Large intestine (tissue), 3 donors: ENCODE measurements around the gene SSH2. TPM values are rescaled to one million over a fixed set of nuclear protein-coding genes. Genes with fewer than 3 reads are reported as not detected.

Experiments used
- DNase-seq, 2 donors: peaks; one replicate each; pipeline versions ENCODE4 v3.0.0 to v3.0.0-alpha.2; 2013
- H3K27ac ChIP-seq: one replicate; pipeline ENCODE4 v1.5.1; 2013; ENCODE audit warnings: low read length
- H3K27me3 ChIP-seq: 2 replicates; pipeline ENCODE4 v1.6.1; 2013; ENCODE audit warnings: low read length; ENCODE audit not compliant: control insufficient read depth, insufficient read depth
- H3K36me3 ChIP-seq: 2 replicates; pipeline ENCODE4 v1.6.1; 2013; ENCODE audit warnings: low read length; ENCODE audit not compliant: control insufficient read depth, insufficient read depth
- H3K4me1 ChIP-seq: one replicate; pipeline ENCODE4 v1.6.1; 2013; ENCODE audit warnings: low read length; ENCODE audit not compliant: control insufficient read depth, insufficient read depth
- H3K4me3 ChIP-seq: one replicate; pipeline ENCODE4 v1.5.1; 2013; ENCODE audit warnings: low read length
- H3K9me3 ChIP-seq: one replicate; pipeline ENCODE4 v1.6.1; 2013; ENCODE audit warnings: mild to moderate bottlenecking, low read depth, low read length, moderate library complexity; ENCODE audit not compliant: control insufficient read depth
- WGBS: methylation state at CpG from one replicate; pipeline ENCODE4 v1.1.5; 2013; ENCODE audit warnings: low lambda C conversion rate; ENCODE audit not compliant: insufficient coverage; 5-methylcytosine and 5-hydroxymethylcytosine counted together
- polyA plus RNA-seq: library from polyadenylated mRNA; unstranded; fragments of 120-200 nt; gene quantifications from one replicate; pipeline ENCODE4 v1.2.1, GENCODE V29; 2013

SSH2 gene
- polyA plus RNA-seq, 1 donor: 16.2 TPM

DNA sequence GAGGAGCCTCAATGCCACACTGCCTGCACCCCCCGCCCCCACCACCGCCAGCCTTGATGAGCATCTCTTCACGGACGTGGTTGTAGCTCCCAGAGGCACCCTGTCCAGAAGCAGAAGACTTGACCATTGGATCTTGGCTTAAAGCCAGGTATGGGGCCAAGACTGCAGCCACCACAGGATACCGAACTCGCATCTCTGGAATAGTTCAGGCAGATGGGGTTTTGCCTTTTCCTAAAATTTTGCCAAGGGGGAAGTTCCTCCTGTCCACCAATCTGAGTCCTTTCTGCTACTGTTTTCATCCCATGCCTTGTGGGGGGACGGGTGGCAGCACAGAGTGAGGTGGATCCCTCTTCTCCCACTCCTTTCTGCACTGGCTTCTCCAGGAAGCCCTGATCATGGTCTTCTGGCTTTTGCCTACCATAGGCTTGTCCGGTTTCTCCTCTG lies 308.3 kb downstream of the SSH2 start:
- H3K9me3 ChIP-seq: peaks cover 15% of the 10 kb centered on the region
- no CpG with 5 or more reads among the region's 8 CpGs for WGBS
- DNase-seq: no peak
- H3K4me3 ChIP-seq: peak overlapping the region; percentile 54
- no peak overlapping the region for H3K27ac ChIP-seq
- no peaks in the 10 kb centered on the region for H3K36me3 ChIP-seq
- H3K4me1 ChIP-seq: peaks cover 24% of the 10 kb centered on the region
- peaks cover 68% of the 10 kb centered on the region for H3K27me3 ChIP-seq

DNA sequence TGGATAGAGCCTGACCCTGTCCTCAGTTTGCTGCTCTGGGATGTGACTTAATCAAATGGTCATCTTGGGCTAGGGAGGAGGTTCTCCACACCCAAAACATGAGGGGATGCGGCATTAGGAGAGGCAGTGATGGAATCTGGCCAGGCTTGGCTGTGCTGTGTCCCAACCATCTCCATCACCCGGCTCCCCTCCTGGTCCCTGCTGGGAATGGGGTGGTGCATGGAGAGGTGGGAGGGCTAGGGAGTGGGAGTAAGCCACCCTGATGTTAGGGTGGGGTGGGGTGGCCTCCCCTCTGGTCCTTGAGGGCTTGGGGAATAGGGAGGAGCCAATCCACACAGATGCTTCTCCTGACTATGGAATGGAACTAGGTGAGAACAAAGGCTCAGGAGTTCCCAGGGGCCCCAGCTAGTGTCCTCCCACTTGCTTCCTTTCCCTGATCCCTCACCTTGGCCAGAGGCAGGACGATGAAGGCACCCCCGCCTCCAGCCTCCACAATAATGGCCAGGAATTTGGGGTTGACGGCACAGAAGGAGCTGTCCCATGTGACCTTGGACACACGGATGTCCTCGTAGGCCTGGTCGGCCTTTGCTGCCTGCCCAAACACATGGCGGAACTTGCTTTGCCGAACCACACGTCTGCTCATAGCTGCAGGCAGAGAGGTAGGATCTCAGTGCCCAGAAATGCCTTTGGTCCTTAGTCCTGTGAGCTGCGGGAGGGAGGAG lies 309.1 kb downstream of the SSH2 start:
- no peak overlapping the region for H3K4me3 ChIP-seq
- no CpG with 5 or more reads among the region's 12 CpGs for WGBS
- no peak overlapping the region for H3K27ac ChIP-seq
- no peaks in the 10 kb centered on the region for H3K36me3 ChIP-seq
- H3K27me3 ChIP-seq: peaks cover 76% of the 10 kb centered on the region
- H3K4me1 ChIP-seq: peaks cover 32% of the 10 kb centered on the region
- peaks cover 15% of the 10 kb centered on the region for H3K9me3 ChIP-seq
- no peak for DNase-seq

DNA sequence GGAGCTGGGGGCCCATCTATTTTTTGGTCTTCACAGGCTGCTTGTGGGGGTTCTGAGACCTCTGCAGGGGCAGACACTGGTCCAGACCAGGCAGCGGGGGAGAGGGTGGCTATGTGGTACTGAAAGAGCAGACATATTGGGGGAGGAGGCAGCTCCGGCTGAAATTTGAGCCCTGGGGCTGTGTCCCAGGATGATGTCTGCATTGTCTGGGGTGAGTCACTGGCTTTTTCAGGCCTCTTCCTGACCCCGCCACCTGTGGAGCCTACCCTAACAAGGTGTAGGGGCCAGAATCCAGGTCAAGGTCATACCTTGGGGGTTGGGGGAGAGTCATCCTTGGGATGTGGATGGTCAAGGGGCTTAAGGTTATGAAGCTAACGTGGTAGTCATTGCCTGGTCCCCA lies 309.8 kb downstream of the SSH2 start:
- Histone ChIP-seq H3K27me3 (peaks cover 82% of the 10 kb centered on the region), H3K9me3 (peaks cover 19% of the 10 kb centered on the region), H3K27ac (no peak overlapping the region), H3K36me3 (no peaks in the 10 kb centered on the region), H3K4me1 (peaks cover 38% of the 10 kb centered on the region), H3K4me3 (no peak overlapping the region)
- no peak for DNase-seq
- WGBS: no CpG with 5 or more reads among the region's 4 CpGs

DNA sequence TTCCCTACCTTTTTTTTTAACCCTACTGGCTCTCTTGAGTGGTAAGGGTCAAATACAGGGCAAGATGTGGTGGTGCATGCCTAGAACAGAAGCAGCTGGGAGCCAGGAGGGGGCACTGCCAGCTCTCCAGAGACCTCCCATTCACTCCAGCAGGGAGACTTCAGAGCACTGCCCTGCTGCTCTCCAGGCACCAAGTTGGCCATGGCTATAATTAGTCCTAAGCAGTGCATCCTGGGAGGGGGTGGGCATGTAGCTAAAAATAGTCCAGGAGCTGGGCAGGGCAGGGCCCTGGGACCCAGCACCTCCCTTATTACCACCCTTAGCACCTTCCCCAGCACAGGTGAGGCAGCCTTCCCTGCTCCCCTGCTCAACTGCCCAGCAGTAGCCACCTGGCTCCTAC lies 310.8 kb downstream of the SSH2 start:
- Histone ChIP-seq H3K36me3 (no peaks in the 10 kb centered on the region), H3K4me3 (no peak overlapping the region), H3K9me3 (peaks cover 19% of the 10 kb centered on the region), H3K4me1 (peaks cover 44% of the 10 kb centered on the region), H3K27me3 (peaks cover 92% of the 10 kb centered on the region), H3K27ac (no peak overlapping the region)
- no peak for DNase-seq

DNA sequence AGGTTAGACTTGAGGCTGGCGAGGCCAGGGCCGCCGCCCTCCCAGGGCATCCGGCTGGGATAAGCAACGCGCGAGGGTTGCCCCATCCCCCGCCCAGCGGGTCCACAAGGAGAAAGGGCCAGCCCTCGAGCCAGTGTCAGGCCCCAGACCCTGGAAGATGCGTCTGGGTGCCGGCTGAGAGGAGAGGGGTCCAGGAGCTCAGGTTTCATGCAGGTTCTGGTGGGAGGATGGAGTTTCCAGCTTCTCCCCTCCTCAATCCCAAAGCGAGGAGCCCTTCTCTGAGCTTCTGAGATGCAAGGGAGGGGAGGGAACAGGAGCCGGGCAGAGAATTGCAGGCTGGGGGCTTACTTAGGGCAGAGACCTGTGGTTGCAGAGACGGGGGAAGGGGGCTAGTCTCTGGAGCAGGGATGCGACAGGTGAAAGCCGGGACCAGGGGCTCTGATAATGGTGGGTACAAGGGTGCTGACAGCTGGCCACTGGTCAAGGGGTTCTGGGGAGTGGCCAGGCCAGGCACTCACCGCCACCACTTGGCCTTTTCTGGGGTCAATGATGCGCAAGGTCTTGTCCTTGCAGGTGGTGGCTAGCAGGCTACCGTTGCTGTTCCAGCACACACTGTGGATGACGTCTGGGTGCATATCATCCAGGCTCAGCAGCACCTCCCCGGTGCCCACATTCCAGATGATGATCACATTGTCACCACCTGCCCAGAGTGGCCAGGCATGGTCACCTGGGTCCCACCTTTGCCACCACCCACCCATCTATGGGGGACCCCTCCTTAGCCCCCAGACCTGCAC lies 311.6 kb downstream of the SSH2 start:
- no peak overlapping the region for H3K27ac ChIP-seq
- H3K9me3 ChIP-seq: peaks cover 19% of the 10 kb centered on the region
- H3K4me1 ChIP-seq: peaks cover 52% of the 10 kb centered on the region
- no peaks in the 10 kb centered on the region for H3K36me3 ChIP-seq
- WGBS: no CpG with 5 or more reads among the region's 22 CpGs
- DNase-seq: no peak
- no peak overlapping the region for H3K4me3 ChIP-seq
- H3K27me3 ChIP-seq: peaks cover 96% of the 10 kb centered on the region

DNA sequence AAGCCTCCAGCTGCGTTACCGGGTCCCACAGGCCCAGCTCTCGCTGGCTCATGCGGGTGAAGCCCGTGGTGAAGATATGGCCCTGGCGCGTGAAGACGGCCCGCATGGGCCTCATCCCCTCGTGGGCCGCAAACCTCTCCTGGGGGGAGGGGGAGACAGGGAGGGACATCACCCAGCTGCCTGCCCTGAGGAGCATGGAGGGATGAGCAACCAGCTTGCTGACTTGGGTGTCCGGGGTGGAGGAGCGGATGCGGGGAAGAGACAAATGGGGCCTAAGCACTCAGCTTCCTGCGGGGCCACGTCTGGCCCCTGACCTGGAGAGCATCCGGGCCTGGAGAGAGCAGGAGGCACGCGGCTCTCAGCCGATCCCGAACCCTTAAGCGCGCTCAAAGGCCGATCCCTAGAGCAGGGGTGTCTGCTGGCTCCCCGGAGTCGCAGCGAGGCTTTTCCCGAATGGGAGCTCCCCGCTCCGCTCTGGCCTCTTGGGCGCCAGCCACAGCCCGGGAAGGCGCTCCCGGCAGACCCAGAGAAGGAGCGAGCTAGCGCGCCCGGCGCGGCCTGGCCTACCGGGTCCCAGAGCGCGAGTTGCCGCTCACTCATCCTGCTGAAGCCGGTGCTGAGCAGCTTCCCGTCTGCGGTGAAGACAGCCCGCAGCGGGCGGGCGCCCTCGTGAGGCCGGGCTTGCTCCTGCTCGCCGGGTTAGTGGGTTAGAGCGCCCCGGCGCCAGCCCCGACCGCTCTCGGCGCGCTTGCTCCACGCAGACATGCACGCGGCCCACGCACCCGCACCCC lies 312.4 kb downstream of the SSH2 start:
- peak; percentile 56 to 72 for DNase-seq
- Histone ChIP-seq H3K36me3 (no peaks in the 10 kb centered on the region), H3K4me1 (peaks cover 51% of the 10 kb centered on the region), H3K4me3 (peak overlapping the region; percentile 31), H3K27me3 (peaks cover 94% of the 10 kb centered on the region), H3K9me3 (peaks cover 21% of the 10 kb centered on the region), H3K27ac (no peak overlapping the region)
- WGBS: no CpG with 5 or more reads among the region's 68 CpGs

DNA sequence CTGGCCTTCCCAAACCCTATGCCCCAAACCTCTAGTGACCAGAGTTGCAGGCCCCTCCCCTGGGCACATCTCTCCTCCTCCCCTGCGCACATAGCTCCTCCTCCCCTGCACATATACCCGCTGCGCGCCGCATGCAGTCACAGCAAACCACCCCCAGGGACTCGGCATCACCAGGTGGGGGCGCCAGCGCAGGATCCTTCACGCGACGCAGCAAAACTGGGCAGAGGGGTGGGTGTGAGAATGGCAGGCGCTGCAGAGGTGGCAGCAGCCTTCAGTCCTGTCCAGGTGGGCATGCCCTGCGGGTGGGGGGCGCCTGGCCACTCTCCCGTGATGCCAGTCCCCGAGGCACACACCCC lies 312.9 kb downstream of the SSH2 start:
- peak in 1 of 2 donors; percentile 56 for DNase-seq
- Histone ChIP-seq H3K4me1 (peaks cover 48% of the 10 kb centered on the region), H3K4me3 (peak overlapping the region; percentile 31), H3K36me3 (no peaks in the 10 kb centered on the region), H3K27ac (no peak overlapping the region), H3K9me3 (peaks cover 18% of the 10 kb centered on the region), H3K27me3 (peaks cover 94% of the 10 kb centered on the region)
- no CpG with 5 or more reads among the region's 16 CpGs for WGBS

DNA sequence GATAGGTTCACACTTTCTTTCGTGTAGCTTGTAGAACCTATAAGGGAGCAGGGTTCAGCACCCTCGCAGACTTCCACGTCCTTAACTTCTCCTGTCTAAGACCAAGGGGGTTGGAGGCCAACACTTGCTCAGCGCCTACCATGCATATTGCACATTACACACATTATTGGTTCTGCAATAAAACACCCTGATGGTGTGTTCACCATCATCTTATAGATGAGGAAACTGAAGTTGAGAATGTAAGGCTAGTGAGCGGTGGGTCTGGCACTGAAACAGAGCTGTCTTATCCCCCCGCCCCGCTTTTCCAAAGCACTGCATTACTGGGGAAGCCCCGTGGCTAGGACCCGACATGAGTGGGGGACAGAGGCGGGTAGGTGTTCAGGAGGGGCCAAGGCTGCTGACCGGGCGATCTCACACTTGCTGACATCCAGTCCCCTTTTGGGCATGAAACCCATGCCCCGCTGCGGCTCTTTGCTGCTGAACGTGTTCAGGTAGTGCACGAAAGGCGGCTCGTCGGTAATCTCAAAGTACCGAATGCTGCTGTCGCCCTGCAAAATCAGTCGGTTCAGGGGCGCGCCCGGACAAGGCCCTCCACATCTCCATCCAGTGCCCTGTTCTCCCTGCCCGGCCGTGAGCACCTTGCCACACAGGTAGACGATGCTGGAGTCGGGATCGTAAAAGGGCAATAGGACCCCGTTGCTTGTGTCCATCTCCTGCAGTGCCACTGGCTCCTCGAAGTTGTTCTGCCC lies 313.6 kb downstream of the SSH2 start:
- Histone ChIP-seq H3K27me3 (peaks cover 94% of the 10 kb centered on the region), H3K36me3 (no peaks in the 10 kb centered on the region), H3K9me3 (peaks cover 18% of the 10 kb centered on the region), H3K27ac (no peak overlapping the region), H3K4me1 (peaks cover 47% of the 10 kb centered on the region), H3K4me3 (peak overlapping the region; percentile 39)
- no peak for DNase-seq
- WGBS: no CpG with 5 or more reads among the region's 32 CpGs

DNA sequence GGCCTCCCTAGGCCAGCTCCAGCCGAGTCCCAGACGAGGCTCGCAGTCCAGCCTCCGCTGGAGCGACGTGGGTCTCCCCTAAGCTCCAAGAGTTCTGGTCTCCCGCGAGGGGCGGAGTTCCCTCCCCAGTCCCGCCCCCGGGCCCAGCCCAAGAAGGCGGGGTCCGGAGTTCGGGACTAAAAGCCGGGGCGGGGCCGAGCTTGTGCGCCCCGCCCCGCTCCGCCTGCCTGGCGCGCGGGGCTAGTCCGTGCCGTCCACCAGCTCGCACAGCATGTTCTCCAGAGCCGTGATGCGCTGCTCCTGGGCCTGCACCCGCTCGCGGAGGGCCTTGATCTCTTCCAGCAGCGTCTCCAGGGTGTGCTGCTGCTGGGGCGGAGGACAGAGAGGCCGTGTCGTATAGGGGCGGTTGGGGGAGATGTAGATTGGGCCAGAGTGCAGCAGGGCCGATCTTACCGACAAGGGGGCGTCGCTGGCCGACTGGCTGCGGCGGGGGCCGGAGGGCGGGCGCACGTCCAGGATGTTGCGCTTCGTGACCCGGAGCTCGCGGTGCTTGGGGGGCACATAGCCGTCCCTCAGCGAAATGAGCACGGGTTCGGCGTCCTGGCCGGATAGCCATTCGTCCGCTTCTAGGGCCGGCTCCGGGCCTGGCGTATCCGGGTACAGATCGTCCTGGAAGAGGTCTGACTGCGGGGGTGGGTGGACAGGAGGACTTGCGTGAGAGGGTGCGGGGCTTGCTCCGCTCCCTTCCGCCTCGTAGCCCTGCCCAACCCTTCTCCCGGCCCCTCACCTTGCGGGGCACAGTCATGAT lies 314.3 kb downstream of the SSH2 start:
- Histone ChIP-seq H3K36me3 (no peaks in the 10 kb centered on the region), H3K27me3 (peaks cover 92% of the 10 kb centered on the region), H3K9me3 (peaks cover 18% of the 10 kb centered on the region), H3K4me3 (peak overlapping the region; percentile 39), H3K4me1 (peaks cover 47% of the 10 kb centered on the region), H3K27ac (no peak overlapping the region)
- WGBS: no CpG with 5 or more reads among the region's 74 CpGs
- peak; percentile 79 to 82 for DNase-seq
